GM21529 (cell line): ENCODE data around the gene NANOS3.

ENCODE experiments used
- ATAC-seq: cut with Tn5 transposase; IDR thresholded peaks from one replicate; pipeline ENCODE4 v1.9.1; 2021; ENCODE audit not compliant: unreplicated experiment

NANOS3 gene

GRCh38 chr19:13864667-13865570 lies 12.0 kb upstream of the NANOS3 start:
- ATAC-seq, result no peak

GRCh38 chr19:13865571-13866462 lies 11.1 kb upstream of the NANOS3 start:
- no peak for ATAC-seq

- ATAC-seq, result no peak
Measured at GRCh38 chr19:13866463-13867046, 10.4 kb upstream of the NANOS3 start.

- ATAC-seq, result no peak
Measured at GRCh38 chr19:13868663-13869062, 8.3 kb upstream of the NANOS3 start.

GRCh38 chr19:13869281-13869680 lies 7.7 kb upstream of the NANOS3 start:
- no peak for ATAC-seq

GRCh38 chr19:13870873-13871272 lies 6.1 kb upstream of the NANOS3 start:
- ATAC-seq, result no peak

GRCh38 chr19:13872339-13872694 lies 4.6 kb upstream of the NANOS3 start:
- ATAC-seq, result no peak

GRCh38 chr19:13872695-13873389 lies 4.1 kb upstream of the NANOS3 start:
- ATAC-seq, result no peak

GRCh38 chr19:13873834-13874515 lies 3.0 kb upstream of the NANOS3 start:
- ATAC-seq, result no peak

- no peak for ATAC-seq
Measured at GRCh38 chr19:13875824-13876223, 1.1 kb upstream of the NANOS3 start.

DNA sequence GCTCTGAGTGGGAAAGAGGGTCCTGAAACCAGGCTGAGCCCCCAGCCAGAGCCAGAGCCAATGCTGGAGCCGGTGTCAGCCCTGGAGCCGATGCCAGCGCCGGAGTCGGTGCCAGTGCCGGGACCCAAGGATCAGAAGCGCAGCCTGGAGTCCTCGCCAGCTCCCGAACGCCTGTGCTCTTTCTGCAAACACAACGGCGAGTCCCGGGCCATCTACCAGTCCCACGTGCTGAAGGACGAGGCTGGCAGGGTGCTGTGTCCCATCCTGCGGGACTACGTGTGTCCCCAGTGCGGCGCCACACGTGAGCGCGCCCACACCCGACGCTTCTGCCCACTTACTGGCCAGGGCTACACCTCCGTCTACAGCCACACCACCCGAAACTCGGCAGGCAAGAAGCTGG lies 369 bp downstream of the NANOS3 start:
- ATAC-seq, result no peak

GRCh38 chr19:13880059-13881043 lies 3.4 kb downstream of the NANOS3 start:
- peak; percentile 73 for ATAC-seq

DNA sequence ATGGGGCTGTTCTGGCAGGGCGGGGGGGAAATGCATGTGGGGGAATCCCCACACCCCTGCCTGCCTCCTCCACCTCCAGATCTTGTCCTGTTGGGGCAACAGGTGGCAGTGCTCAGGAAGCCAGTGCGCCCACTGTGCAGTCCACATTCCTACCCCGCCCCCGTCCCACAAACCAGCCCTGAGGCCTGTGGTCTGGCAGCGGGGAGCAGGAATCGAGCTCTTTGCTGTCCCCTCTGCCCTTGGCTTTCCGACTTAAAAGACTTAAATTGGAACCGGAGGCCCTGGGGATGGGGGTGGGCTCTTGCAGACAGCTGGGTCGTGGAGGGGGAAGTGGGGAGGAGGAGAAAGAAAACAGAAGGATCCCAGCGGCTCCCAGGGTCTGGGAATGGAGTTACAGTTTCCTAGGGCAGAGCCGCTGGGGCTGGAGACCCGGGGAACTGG lies 4.3 kb downstream of the NANOS3 start:
- ATAC-seq, result no peak

- no peak for ATAC-seq
Measured at GRCh38 chr19:13881692-13882418, 4.9 kb downstream of the NANOS3 start.

DNA sequence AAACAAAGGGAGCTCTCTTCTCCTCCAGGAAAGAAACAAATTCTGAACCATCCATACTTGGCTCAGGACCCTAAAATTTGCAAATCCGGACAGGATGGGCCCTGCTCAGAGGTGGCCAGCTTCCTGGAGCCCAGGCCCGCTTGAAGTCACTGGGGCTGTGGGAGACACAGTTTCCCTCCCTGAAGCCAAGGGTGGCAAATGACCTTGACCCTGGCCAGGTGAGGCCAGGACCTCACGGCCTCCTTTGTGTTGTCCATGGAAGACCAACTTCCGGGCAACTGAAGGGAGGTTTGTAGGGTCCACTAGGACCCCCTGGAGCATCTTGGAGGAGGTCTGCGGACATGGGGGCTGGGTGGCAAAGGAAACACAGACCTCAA lies 5.5 kb downstream of the NANOS3 start:
- no peak for ATAC-seq

DNA sequence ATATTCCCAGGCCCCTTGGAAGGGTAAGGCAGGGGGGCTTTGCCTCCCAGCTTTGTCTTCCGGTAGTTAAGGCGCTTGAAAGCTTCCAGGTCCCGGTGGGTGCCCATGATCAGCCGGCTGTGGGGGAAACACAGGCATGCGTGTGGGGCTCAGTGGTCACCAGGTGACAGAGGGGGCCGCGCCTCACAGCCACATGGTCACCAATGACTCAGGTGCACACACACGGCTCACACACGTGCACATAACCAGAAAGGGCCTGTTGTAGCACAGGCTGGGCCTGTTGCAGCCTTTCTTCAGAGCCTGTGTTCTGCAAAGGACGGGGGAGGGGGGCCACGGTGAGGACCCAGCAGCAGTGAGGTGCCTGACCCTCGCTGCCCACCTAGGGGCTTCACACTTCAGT lies 5.9 kb downstream of the NANOS3 start:
- no peak for ATAC-seq

- no peak for ATAC-seq
Measured at GRCh38 chr19:13883516-13884064, 6.7 kb downstream of the NANOS3 start.
